Measurements from ENCODE around the gene LNP1. TPM values are rescaled to one million over a fixed set of nuclear protein-coding genes. Genes with fewer than 3 reads are reported as not detected.

The LNP1 gene
- total RNA-seq, 1 donor from 2014 or later = 26.5 TPM

DNA sequence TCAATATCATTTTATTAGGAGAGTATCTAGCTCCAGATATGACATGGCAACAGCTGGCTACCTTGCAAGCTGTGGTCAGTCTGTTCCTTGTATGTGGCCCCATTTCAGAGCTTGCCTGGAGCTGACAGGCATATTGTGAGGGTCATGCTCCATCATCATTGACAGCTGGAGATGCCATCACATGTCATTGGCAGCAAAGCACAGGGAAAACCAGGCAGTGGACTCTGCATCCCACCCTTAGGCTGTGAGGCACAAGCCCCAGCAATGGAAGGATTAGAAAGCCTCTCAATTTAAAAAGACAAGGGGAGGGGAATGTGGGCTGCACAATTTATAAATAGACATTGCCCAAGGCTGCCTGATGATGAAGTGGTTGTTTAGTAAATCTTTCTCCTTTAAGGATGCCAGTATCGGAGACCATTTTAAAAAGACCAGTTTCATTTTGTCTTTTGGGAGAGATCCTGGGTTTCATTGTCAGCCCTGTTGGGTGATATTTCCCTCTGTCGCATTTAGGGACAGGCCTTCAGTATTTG is 27.9 kb downstream of the LNP1 start:
- peaks cover 14% of the 10 kb centered on the region for H3K36me3 Mint-ChIP-seq
- peaks cover 2% of the 10 kb centered on the region for H3K9me3 Mint-ChIP-seq
- no peak overlapping the region for H2AFZ ChIP-seq (replicated peaks)
- H3K4me3 Mint-ChIP-seq = no peak overlapping the region
- TF ChIP-seq, protein P1, sequence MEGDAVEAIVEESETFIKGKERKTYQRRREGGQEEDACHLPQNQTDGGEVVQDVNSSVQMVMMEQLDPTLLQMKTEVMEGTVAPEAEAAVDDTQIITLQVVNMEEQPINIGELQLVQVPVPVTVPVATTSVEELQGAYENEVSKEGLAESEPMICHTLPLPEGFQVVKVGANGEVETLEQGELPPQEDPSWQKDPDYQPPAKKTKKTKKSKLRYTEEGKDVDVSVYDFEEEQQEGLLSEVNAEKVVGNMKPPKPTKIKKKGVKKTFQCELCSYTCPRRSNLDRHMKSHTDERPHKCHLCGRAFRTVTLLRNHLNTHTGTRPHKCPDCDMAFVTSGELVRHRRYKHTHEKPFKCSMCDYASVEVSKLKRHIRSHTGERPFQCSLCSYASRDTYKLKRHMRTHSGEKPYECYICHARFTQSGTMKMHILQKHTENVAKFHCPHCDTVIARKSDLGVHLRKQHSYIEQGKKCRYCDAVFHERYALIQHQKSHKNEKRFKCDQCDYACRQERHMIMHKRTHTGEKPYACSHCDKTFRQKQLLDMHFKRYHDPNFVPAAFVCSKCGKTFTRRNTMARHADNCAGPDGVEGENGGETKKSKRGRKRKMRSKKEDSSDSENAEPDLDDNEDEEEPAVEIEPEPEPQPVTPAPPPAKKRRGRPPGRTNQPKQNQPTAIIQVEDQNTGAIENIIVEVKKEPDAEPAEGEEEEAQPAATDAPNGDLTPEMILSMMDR (IDR thresholded peaks at IDR 0.05) = no peak
- TF ChIP-seq EZH2phosphoT487 (IDR thresholded peaks at IDR 0.05) (no peak), EZH2 (IDR thresholded peaks at IDR 0.05) (no peak)
- DNase-seq (ENCODE audit: low spot score) = no peak
- H3K27ac ChIP-seq = no peak overlapping the region
- H3K9me3 ChIP-seq (ENCODE audit: low read depth) = no peaks in the 10 kb centered on the region
- peaks cover 20% of the 10 kb centered on the region for H3K4me1 ChIP-seq
- no peak overlapping the region for H3K4me2 ChIP-seq
- H3K4me1 Mint-ChIP-seq = no peaks in the 10 kb centered on the region
- H3F3A ChIP-seq (ENCODE audit: low read depth) = peaks cover 3% of the 10 kb centered on the region
- H3K4me3 ChIP-seq = no peak overlapping the region
- no peaks in the 10 kb centered on the region for H3K27me3 ChIP-seq
- no peaks in the 10 kb centered on the region for H3K36me3 ChIP-seq
- no peaks in the 10 kb centered on the region for H3K79me2 ChIP-seq (ENCODE audit: low read depth)
- peaks cover 2% of the 10 kb centered on the region for H3K27me3 Mint-ChIP-seq (ENCODE audit: insufficient read depth, low read depth)
- no peaks in the 10 kb centered on the region for H4K20me1 ChIP-seq (ENCODE audit: low read depth)
- H3K9ac ChIP-seq = no peak overlapping the region
- no peak overlapping the region for H3K27ac Mint-ChIP-seq

DNA sequence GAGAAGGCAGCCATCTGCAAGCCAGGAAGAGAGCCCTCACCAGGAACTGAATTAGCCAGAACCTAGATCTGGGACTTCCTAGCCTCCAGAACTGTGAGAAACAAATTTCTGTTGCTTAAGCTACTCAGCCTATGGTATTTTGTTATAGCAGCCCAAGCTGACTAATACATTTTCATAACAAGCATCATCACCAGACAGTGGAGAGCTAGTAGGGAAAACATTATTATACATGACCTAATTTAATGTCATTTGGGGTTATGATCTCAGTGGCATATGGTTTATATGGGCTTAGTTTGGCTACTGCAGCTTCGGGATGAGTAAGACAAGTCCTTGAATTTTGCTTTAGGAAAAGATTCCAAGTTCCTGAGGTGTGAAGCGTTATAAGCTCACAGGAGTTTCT is 35.6 kb downstream of the LNP1 start:
- Mint-ChIP-seq H3K36me3 (peaks cover 27% of the 10 kb centered on the region), H3K27ac (no peak overlapping the region), H3K27me3 (ENCODE audit: insufficient read depth, low read depth) (no peaks in the 10 kb centered on the region), H3K4me1 (no peaks in the 10 kb centered on the region), H3K4me3 (no peak overlapping the region), H3K9me3 (peaks cover 6% of the 10 kb centered on the region)
- H3K36me3 ChIP-seq = no peaks in the 10 kb centered on the region
- TF ChIP-seq, protein P1 (IDR thresholded peaks at IDR 0.05) = no peak
- TF ChIP-seq EZH2phosphoT487 (IDR thresholded peaks at IDR 0.05) (no peak), EZH2 (IDR thresholded peaks at IDR 0.05) (no peak)
- H3K4me1 ChIP-seq = no peaks in the 10 kb centered on the region
- H3K27me3 ChIP-seq = no peaks in the 10 kb centered on the region
- no peaks in the 10 kb centered on the region for H3K9me3 ChIP-seq (ENCODE audit: low read depth)
- H3K4me2 ChIP-seq = no peak overlapping the region
- no peak overlapping the region for H3K4me3 ChIP-seq
- H2AFZ ChIP-seq (replicated peaks) = no peak overlapping the region
- no peak overlapping the region for H3K9ac ChIP-seq
- no peaks in the 10 kb centered on the region for H4K20me1 ChIP-seq (ENCODE audit: low read depth)
- H3F3A ChIP-seq (ENCODE audit: low read depth) = no peaks in the 10 kb centered on the region
- no peak for DNase-seq (ENCODE audit: low spot score)
- H3K79me2 ChIP-seq (ENCODE audit: low read depth) = no peaks in the 10 kb centered on the region
- no peak overlapping the region for H3K27ac ChIP-seq

DNA sequence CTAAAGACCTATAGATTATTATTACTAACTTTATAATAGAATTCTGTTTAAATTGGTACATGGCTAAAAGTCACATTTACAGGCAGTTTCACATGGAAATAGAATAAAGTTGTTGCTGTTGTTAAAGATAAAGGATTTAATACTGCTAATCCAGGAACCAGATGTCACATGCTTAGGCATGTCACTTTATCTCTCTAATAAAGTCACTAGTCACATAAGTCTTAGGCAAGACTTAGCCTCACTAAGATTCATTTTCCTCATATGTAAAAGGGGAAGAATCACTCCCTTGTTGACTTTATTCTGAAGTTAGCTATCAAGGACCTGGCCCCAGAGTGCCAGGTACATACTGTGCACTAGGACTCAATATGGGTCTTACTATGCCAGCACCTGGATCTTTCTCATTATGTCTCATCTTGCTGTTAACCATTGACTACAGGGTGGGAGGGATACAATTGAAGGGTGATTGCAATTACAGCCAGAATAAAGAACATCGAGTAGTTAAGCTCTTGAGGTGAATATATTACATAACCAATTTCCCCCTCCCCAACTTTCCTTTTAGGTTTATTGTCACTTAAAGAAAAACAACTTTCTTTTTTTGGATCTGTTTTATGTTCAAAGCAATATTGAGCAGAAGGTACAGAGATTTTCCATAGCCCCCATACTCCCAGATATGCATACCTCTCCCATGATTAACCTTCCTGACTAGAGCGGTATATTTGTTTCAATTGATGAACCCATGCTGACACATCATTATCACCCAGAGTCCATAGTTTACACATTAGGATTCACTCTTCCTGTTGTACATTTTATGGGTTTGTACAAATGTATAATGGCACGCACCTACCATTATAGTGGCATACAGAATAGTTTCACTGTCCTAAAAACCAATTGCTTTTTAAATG is 36.6 kb downstream of the LNP1 start:
- peaks cover 12% of the 10 kb centered on the region for H3K9me3 Mint-ChIP-seq
- no peak overlapping the region for H3K4me2 ChIP-seq
- no peaks in the 10 kb centered on the region for H3K4me1 ChIP-seq
- no peaks in the 10 kb centered on the region for H3F3A ChIP-seq (ENCODE audit: low read depth)
- no peak overlapping the region for H3K27ac ChIP-seq
- DNase-seq (ENCODE audit: low spot score) = no peak
- H4K20me1 ChIP-seq (ENCODE audit: low read depth) = no peaks in the 10 kb centered on the region
- H3K4me3 Mint-ChIP-seq = no peak overlapping the region
- peaks cover 31% of the 10 kb centered on the region for H3K36me3 Mint-ChIP-seq
- no peaks in the 10 kb centered on the region for H3K27me3 ChIP-seq
- no peaks in the 10 kb centered on the region for H3K36me3 ChIP-seq
- no peaks in the 10 kb centered on the region for H3K27me3 Mint-ChIP-seq (ENCODE audit: insufficient read depth, low read depth)
- H3K9me3 ChIP-seq (ENCODE audit: low read depth) = no peaks in the 10 kb centered on the region
- H3K9ac ChIP-seq = no peak overlapping the region
- no peaks in the 10 kb centered on the region for H3K4me1 Mint-ChIP-seq
- no peak overlapping the region for H3K27ac Mint-ChIP-seq
- H2AFZ ChIP-seq (replicated peaks) = no peak overlapping the region
- no peak overlapping the region for H3K4me3 ChIP-seq
- TF ChIP-seq, protein P1 (IDR thresholded peaks at IDR 0.05) = no peak
- TF ChIP-seq EZH2phosphoT487 (IDR thresholded peaks at IDR 0.05) (no peak), EZH2 (IDR thresholded peaks at IDR 0.05) (no peak)
- H3K79me2 ChIP-seq (ENCODE audit: low read depth) = no peaks in the 10 kb centered on the region

Measured in neural progenitor cell (in vitro differentiated cells).